Activated CD4-positive, alpha-beta T cell treated with anti-CD3 and anti-CD28 coated beads, Interleukin-2, amount 10 ng/mL, durations not matched to agents 7 days and 5 days (primary cell): Measurements from ENCODE around the gene PTCH2. TPM values are rescaled to one million over a fixed set of nuclear protein-coding genes. Genes with fewer than 3 reads are reported as not detected.

Experiments used
- CTCF ChIA-PET: fragments of 350-600 bp; sonication (Branson Sonifier 250); formaldehyde crosslinking; loops from one replicate; lab custom pipeline; 2021; ENCODE audit warnings: antibody characterized with exemption; lab: Charles Lee
- POLR2A ChIA-PET: fragments of 350-600 bp; sonication (Branson Sonifier 250); formaldehyde crosslinking; loops from one replicate; lab custom pipeline; 2021; ENCODE audit warnings: antibody characterized with exemption; lab: Charles Lee
- DNase-seq: peaks from one replicate; pipeline ENCODE4 v3.0.0-alpha.2; 2020
- H3K27ac Mint-ChIP-seq: one replicate; pipeline ENCODE4 v1.8.0; 2021; ENCODE audit warnings: mild to moderate bottlenecking, moderate library complexity, mixed read lengths
- H3K27me3 Mint-ChIP-seq: one replicate; pipeline ENCODE4 v1.8.0; 2021; ENCODE audit warnings: mixed read lengths
- H3K36me3 Mint-ChIP-seq: one replicate; pipeline ENCODE4 v1.8.0; 2021; ENCODE audit warnings: low read depth, mixed read lengths
- H3K4me1 Mint-ChIP-seq: one replicate; pipeline ENCODE4 v1.8.0; 2021; ENCODE audit warnings: mixed read lengths
- H3K4me3 Mint-ChIP-seq: one replicate; pipeline ENCODE4 v1.8.0; 2021; ENCODE audit warnings: mild to moderate bottlenecking, moderate library complexity, mixed read lengths
- H3K9me3 Mint-ChIP-seq: one replicate; pipeline ENCODE4 v1.8.0; 2021; ENCODE audit warnings: mixed read lengths
- total RNA-seq, 2 experiments: library from RNA; stranded (reverse); gene quantifications; one replicate each; pipeline ENCODE4 v1.2.3, GENCODE V29; 2021

The PTCH2 gene
- total RNA-seq, 2 experiments from 2014 or later, result 0.92 to 0.94 TPM

DNA sequence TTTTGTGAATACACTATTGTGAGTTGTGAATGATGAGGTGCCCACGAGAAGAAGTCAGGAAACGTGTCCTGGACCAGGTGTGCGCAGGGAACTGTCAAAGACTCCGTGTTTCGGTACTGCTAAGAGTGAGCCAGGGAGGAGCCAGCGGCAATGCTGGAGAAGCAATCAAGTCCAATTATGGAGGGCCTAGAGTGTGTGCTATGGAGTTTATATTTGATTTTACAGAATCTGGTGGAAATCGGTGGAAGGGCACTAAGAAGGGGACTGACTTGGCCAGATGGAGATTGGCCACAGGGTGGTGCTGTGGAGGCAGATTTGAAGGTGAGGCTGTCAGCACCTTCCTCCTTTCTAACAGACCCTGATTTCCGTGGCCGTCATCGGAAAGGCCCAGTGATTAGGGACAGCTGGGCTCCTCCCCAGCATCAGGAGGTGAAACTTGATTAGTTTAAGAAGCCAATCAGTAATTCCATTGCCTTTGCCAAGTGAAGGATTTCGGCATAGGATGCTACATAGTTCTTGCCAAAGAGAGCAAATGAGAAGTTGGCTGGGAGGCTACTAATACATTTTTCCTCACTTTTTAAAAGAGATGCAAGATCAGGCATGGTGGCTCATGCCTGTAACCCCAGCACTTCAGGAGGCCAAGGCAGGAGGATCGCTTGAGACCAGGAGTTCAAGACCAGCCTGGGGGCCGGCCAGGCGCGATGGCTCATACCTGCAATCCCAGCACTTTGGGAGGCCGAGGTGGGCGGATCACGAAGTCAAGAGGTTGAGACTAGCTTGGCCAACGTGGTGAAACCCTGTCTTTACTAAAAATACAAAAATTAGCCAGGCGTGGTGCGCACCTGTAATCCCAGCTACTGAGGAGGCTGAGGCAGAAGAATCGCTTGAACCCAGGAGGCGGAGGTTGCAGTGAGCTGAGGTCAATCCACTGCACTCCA, 7.0 kb downstream of the PTCH2 start:
- Mint-ChIP-seq H3K27me3 (peaks cover under 1% of the 10 kb centered on the region), H3K9me3 (no peaks in the 10 kb centered on the region), H3K27ac (peak overlapping the region; percentile 65), H3K4me3 (no peak overlapping the region), H3K36me3 (no peaks in the 10 kb centered on the region), H3K4me1 (peaks cover 12% of the 10 kb centered on the region)
- ChIA-PET CTCF (interaction anchor here (0.9 to 1.0 kb wide), 3 partner anchors 51 to 504 kb away, joined by 3 to 4 read pairs (median 3); partner anchors contain the start of genes MUTYH and TOE1), POLR2A (no interaction called here)
- DNase-seq, result peak; percentile 91

DNA sequence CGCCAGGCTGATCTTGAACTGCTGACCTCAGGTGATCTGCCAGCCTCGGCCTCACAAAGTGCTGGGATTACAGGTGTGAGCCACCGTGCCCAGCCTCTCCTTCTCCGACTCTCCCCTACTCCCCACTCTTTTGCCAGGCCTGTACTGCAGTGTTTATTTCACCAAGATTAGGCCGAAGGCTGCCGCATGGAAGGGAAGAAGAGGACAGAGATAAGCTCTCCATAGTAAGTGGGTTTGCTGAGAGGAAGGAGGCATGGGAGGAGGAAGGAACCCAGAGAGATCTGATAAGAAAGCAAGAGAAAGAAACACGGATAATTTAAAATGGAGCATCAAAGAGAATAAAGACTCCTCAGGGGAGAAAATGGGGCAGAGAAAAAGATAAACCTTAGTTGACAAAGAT, 8.7 kb downstream of the PTCH2 start:
- no peaks in the 10 kb centered on the region for H3K27me3 Mint-ChIP-seq
- no peaks in the 10 kb centered on the region for H3K9me3 Mint-ChIP-seq
- peaks cover 12% of the 10 kb centered on the region for H3K4me1 Mint-ChIP-seq
- CTCF ChIA-PET, result no interaction called here
- no peaks in the 10 kb centered on the region for H3K36me3 Mint-ChIP-seq
- POLR2A ChIA-PET, result no interaction called here
- DNase-seq, result no peak
- H3K4me3 Mint-ChIP-seq, result no peak overlapping the region
- no peak overlapping the region for H3K27ac Mint-ChIP-seq

DNA sequence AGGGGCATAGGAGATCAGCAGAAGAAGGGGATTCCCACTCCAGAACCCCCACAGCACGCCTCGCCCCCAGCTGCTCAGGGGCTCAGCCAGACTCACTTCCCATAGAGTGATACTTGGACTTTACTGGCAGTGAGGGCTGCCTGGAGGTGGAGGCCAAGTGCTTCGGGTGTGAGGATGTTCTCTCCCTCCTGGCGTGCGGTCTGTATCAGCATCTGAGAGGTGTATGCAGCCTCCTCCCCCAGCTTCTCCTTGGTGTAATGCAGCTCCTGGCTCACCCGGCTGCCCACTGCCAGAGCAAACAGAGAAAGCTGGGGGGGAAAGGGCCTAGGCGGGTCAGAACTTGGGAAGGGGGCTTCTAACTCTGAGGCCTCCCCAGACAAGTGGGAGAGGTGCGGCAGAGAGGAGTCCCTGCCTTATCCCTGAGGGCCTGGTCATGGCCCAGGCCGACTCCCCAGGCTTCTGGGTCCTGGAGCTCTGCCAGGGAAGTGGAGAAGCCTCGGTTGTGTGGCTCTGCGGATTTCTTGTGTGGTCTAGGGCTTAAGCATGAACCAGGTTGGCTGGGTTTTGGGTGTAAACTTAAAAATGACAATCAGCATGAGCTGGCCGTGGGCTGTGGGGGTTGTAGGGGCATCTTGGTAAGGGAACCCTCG, 10.9 kb downstream of the PTCH2 start:
- Mint-ChIP-seq H3K9me3 (no peaks in the 10 kb centered on the region), H3K27me3 (no peaks in the 10 kb centered on the region), H3K36me3 (no peaks in the 10 kb centered on the region), H3K4me1 (peaks cover 12% of the 10 kb centered on the region), H3K27ac (peak overlapping the region; percentile 10), H3K4me3 (no peak overlapping the region)
- ChIA-PET CTCF (interaction anchor here (0.6 to 1.7 kb wide), 3 partner anchors 9 to 471 kb away, joined by 3 to 6 read pairs (median 3); no protein-coding TSS in a partner anchor), POLR2A (no interaction called here)
- no peak for DNase-seq

DNA sequence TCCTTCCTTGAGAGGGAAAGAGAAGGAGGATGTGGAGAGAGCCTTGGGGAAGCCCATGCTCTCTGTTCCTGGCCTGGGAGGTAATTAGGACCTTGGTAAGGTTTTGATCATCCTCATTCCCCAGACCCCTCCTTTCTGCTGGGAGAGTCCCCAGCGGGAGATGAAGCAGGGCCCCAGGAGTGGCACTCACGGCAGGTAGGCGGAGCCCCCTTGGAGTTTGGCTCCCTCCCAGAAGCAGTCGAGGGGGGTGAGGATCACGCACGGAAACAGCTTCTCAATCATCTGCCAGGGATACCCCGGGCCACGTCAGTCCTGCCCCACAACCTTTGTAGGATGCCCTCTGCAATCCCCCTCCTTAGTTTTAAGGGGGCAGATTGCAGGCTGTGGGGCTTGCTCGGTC, 11.5 kb downstream of the PTCH2 start:
- no peaks in the 10 kb centered on the region for H3K9me3 Mint-ChIP-seq
- no peaks in the 10 kb centered on the region for H3K27me3 Mint-ChIP-seq
- H3K27ac Mint-ChIP-seq, result peak overlapping the region; percentile 33
- H3K4me3 Mint-ChIP-seq, result no peak overlapping the region
- DNase-seq, result no peak
- ChIA-PET POLR2A (no interaction called here), CTCF (interaction anchor here (1.3 to 1.7 kb wide), 2 partner anchors 8 to 12 kb away, joined by 3 to 6 read pairs; no protein-coding TSS in a partner anchor)
- H3K36me3 Mint-ChIP-seq, result no peaks in the 10 kb centered on the region
- peaks cover 12% of the 10 kb centered on the region for H3K4me1 Mint-ChIP-seq

DNA sequence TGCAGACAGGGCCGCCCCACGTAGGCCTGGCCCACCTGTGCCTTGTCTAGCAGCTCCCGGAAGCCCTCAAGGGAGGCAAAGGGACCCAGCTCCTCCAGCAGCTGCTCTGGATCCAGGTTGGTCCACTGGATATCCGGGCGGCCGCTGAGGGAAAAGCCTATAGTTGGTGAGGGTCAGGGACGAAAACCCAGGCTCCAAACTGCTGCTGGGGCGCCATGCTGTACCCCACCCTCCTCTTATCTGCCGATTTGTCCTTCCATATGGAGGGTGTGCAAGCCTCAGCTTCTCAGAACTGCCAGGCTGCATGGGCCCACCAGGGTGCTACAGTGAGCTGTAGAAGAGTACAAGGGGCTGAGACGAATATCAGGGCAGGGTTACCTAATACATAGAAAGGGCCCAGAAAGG, 12.2 kb downstream of the PTCH2 start:
- no peak overlapping the region for H3K27ac Mint-ChIP-seq
- POLR2A ChIA-PET, result interaction anchor here (0.6 to 1.5 kb wide), 2 partner anchors 12 to 181 kb away, joined by 3 to 8 read pairs; no protein-coding TSS in a partner anchor
- DNase-seq, result no peak
- CTCF ChIA-PET, result interaction anchor here (1.0 to 4.2 kb wide), 3 partner anchors 11 to 109 kb away, joined by 3 to 24 read pairs (median 3); no protein-coding TSS in a partner anchor
- H3K36me3 Mint-ChIP-seq, result no peaks in the 10 kb centered on the region
- H3K4me3 Mint-ChIP-seq, result no peak overlapping the region
- no peaks in the 10 kb centered on the region for H3K9me3 Mint-ChIP-seq
- peaks cover 13% of the 10 kb centered on the region for H3K4me1 Mint-ChIP-seq
- no peaks in the 10 kb centered on the region for H3K27me3 Mint-ChIP-seq

DNA sequence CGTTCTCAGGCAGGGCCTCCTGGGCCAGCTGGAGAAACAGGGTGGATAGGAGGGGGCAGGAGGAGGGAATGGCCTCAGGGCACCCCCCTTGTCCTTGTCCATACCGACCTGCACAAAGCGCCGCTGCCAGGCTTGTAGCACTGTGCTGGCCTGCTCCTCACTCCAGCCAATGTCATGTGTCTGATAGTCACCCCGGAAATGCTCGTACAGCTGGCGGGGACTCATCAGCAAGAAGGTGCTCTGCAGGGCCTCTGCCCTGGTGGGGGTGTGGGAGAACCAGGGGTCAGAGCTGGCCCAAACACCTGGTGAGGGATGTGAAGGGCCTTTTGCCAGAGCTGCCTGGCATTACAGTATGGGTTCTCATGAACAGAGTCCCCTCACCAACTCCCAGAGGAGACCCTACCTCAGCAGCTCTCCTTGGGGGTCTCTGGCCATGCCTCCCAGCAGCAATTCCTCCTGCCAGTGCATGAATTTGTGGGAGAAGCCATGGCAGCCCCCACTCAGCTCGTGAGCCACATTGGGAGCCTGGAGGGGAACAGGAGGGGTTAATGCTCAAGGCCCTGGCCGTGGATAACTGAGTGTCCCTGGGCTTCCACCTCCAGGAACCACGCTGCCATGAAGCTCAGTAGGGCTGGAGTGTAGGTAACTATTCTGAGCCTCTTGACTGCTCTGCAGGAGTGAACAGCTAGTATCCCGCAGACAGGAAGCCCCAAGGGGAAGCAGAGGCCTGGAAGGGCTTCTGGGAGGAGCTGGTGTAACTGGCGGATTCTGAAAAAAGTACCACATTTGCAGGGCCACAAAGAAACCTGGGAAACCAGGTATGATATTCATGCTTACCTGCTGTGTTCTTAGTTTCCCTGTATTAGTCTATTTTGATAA, 13.3 kb downstream of the PTCH2 start:
- Mint-ChIP-seq H3K36me3 (no peaks in the 10 kb centered on the region), H3K4me3 (no peak overlapping the region), H3K4me1 (peaks cover 7% of the 10 kb centered on the region), H3K27ac (no peak overlapping the region), H3K27me3 (no peaks in the 10 kb centered on the region), H3K9me3 (no peaks in the 10 kb centered on the region)
- DNase-seq, result no peak
- ChIA-PET POLR2A (interaction anchor here (1.5 kb wide), 1 partner anchor 10 kb away, joined by 8 read pairs; no protein-coding TSS in a partner anchor), CTCF (interaction anchor here (0.8 to 4.2 kb wide), 8 partner anchors 10 to 469 kb away, joined by 3 to 24 read pairs (median 4); partner anchors contain the start of gene PLK3)

DNA sequence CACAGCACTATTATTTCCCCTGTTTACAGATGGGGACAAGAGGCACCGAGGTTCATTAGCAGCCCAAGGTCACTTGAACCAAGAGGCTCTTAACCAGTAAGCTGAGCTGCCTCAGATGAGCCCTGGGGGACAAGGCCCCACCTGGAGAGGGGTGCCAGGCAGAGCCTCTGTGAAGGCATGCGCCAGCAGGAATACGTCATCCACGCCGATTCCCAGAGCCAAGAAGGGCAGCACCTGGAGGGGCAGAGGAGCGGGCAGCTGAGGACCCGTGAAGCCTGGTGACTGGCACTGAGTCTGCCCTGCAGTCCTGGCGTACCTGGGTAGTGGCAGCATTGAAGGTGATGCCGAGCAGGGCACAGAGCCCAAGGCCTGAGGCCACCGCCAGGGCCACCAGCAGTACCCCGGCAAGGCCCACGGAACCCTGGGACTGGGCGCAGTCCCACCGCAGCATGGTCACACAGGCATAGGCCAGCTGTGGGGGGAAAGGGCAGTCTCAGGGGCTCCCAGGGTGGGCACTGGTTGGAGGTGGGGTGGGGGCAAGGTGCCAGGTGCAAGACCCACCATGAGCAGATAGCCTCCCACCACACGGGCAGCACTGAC, 14.1 kb downstream of the PTCH2 start:
- DNase-seq, result no peak
- H3K9me3 Mint-ChIP-seq, result no peaks in the 10 kb centered on the region
- H3K27ac Mint-ChIP-seq, result no peak overlapping the region
- peaks cover 6% of the 10 kb centered on the region for H3K4me1 Mint-ChIP-seq
- H3K27me3 Mint-ChIP-seq, result peaks cover 2% of the 10 kb centered on the region
- ChIA-PET POLR2A (no interaction called here), CTCF (interaction anchor here (0.8 to 4.2 kb wide), 6 partner anchors 9 to 470 kb away, joined by 3 to 24 read pairs (median 4); partner anchors contain the start of gene PLK3)
- no peak overlapping the region for H3K4me3 Mint-ChIP-seq
- H3K36me3 Mint-ChIP-seq, result no peaks in the 10 kb centered on the region

DNA sequence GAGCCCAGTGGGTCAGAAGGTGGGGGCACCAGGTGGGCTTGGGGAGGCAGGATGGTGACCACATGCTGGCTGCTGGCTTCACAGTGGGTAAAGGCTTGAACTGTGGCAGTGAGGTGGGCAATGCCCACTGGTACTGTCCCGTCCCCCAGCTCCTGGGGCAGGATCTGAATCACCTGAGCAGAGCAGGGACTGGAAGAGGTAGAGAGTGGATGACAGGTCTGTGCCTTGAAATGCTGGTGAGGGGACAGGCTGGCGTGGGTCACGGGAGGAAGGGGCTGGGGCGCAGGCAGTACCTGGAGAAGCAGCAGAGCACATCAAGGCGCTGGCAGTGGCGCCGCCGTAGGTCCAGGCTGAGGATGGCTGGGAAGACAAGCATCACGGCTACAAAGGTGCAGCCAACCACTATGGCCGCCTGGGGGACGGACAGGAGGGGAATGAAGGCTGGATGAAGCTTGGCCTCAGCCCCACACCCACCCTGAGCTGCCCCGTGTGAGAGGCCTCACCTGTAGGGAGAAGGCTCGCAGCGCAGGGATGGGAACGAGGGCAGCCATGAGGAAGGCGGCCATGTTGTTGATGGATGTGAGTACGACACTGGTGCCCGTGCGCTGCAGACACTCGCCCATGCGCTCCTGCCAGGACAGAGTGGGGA, 14.9 kb downstream of the PTCH2 start:
- Mint-ChIP-seq H3K4me3 (no peak overlapping the region), H3K27ac (no peak overlapping the region), H3K4me1 (peaks cover 6% of the 10 kb centered on the region), H3K9me3 (no peaks in the 10 kb centered on the region), H3K36me3 (no peaks in the 10 kb centered on the region), H3K27me3 (peaks cover 2% of the 10 kb centered on the region)
- POLR2A ChIA-PET, result no interaction called here
- CTCF ChIA-PET, result interaction anchor here (1.2 to 4.2 kb wide), 3 partner anchors 8 to 40 kb away, joined by 4 to 24 read pairs (median 6); no protein-coding TSS in a partner anchor
- DNase-seq, result no peak

DNA sequence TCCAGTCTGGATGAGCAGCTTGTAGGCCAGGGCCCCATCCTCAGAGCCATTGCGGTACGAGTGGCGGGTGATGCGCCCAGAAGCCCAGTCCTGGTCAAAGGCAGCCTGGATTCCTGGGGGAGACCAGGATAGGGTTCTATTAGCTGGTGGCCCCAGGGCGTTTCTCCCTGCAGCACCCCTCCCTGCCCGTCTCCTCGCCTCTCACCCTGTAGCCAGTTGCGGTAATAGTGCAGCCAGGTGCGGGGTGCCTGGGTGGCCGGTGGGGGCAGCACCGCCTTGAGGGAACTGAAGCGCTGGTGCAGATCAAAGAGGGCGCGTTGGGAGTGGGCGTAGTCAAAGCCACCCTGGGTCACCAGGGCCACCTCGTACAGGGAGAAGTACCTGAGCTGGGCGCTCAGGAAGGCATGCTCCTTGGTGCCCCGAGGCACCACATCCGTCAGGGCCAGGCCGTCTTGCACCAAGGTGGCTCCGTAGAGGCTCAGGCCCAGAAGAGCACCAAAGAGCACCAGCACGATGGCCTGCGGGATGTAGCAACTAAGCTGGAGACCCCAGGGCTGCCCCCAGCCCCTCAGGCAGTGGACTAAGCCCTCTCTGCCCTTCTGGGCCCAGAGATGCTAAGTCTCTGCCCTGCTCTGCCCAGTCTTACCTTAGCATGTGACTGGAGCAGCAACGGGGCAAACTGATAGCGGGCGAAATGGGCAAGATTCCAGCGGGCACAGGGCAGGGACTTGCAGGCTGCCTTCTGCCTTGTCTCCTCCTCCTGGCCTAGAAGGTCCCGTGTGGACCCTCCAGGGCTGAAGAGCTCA, 15.7 kb downstream of the PTCH2 start:
- ChIA-PET POLR2A (no interaction called here), CTCF (interaction anchor here (1.2 to 4.2 kb wide), 3 partner anchors 8 to 40 kb away, joined by 4 to 24 read pairs (median 6); no protein-coding TSS in a partner anchor)
- Mint-ChIP-seq H3K4me1 (peaks cover 8% of the 10 kb centered on the region), H3K36me3 (no peaks in the 10 kb centered on the region), H3K27me3 (peaks cover 2% of the 10 kb centered on the region), H3K27ac (no peak overlapping the region), H3K9me3 (no peaks in the 10 kb centered on the region), H3K4me3 (no peak overlapping the region)
- DNase-seq, result no peak

DNA sequence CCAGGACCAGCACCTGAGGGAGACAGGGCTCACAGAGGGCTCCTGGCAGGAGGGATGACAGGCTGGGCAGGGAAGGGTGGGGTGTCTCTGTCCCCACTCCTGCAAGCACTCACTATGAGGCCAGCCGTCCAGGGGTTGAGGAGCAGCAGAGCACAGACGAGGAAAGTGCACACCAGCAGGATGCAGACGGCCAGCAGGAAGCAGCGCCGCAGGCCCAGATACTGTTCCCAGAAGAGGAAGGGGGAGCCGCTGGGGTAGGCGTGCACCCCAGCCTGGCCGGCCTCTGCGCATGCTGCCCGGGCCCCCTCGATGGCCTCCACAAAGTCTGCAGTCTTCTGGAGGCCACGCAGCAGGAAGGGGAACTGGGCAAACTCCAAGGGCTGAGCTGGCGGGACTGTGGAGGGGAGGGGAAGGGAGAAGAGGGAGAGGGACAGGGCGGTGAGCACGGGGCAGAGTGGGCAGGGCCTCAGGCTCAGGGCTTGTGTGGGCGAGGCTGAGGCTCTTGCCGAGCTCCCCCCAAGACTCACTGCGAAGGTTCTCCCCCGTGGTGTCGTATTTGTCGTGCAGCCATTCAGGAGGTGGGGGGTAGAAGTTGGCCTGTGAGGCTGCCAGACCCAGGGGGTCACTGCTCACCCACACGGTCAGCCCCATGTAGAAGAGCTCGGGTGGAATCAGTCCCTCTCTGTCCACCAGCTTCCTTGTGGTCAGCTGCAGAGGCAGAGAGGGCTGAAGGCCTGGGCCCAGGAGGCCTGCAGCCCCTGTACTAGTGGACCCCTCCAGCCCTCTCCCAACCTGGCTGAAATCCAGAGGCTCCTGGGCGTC, 16.5 kb downstream of the PTCH2 start:
- Mint-ChIP-seq H3K27me3 (peaks cover 2% of the 10 kb centered on the region), H3K27ac (peak overlapping the region; percentile 36), H3K36me3 (no peaks in the 10 kb centered on the region), H3K4me3 (no peak overlapping the region), H3K9me3 (no peaks in the 10 kb centered on the region), H3K4me1 (peaks cover 10% of the 10 kb centered on the region)
- DNase-seq, result no peak
- CTCF ChIA-PET, result interaction anchor here (0.6 to 4.2 kb wide), 4 partner anchors 7 to 118 kb away, joined by 3 to 24 read pairs (median 4); partner anchors contain the start of gene RPS8
- POLR2A ChIA-PET, result no interaction called here
